Neural progenitor cell (in vitro differentiated cells): ENCODE results near the gene RIC1.
"Not testable (repeated sequence)": the region's sequence is repeated elsewhere in the genome, so short reads cannot be mapped to it uniquely, and the experiment has no call there.

Source experiments
- EZH2 ChIP-seq: fragments of 200-600 bp; sonication (generic); IDR thresholded peaks from 2 replicates; pipeline ENCODE4 v1.6.1; 2017; ENCODE audit warnings: antibody characterized with exemption, mild to moderate bottlenecking, moderate library complexity
- TF ChIP-seq, protein P1 (sequence below): fragments of 200-600 bp; sonication (generic); IDR thresholded peaks from 2 replicates; pipeline ENCODE4 v1.5.1; 2017; ENCODE audit warnings: antibody characterized with exemption, mild to moderate bottlenecking

DNA sequence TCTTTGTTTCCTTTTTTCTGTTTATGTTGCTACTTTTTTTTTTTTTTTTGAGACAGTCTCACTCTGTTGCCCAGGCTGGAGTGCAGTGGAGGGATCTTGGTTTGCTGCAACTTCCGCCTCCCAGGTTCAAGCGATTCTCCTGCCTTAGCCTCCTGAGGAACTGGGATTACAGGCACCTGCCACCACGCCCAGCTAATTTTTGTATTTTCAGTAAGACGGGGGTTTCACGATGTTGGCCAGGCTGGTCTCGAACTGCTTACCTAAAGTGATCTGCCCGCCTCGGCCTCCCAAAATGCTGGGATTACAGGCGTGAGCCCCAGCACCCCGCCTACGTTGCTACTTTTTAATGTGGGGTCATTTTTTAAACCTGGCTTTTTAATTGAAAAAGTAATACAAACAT lies 1.2 kb upstream of the RIC1 start:
- TF ChIP-seq, protein P1, sequence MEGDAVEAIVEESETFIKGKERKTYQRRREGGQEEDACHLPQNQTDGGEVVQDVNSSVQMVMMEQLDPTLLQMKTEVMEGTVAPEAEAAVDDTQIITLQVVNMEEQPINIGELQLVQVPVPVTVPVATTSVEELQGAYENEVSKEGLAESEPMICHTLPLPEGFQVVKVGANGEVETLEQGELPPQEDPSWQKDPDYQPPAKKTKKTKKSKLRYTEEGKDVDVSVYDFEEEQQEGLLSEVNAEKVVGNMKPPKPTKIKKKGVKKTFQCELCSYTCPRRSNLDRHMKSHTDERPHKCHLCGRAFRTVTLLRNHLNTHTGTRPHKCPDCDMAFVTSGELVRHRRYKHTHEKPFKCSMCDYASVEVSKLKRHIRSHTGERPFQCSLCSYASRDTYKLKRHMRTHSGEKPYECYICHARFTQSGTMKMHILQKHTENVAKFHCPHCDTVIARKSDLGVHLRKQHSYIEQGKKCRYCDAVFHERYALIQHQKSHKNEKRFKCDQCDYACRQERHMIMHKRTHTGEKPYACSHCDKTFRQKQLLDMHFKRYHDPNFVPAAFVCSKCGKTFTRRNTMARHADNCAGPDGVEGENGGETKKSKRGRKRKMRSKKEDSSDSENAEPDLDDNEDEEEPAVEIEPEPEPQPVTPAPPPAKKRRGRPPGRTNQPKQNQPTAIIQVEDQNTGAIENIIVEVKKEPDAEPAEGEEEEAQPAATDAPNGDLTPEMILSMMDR, result not testable (repeated sequence)
- TF ChIP-seq EZH2, result not testable (repeated sequence)
